Measurements from ENCODE around the gene GMPPB.
"Not testable (repeated sequence)": the region's sequence is repeated elsewhere in the genome, so short reads cannot be mapped to it uniquely, and the experiment has no call there.

Gene GMPPB

DNA sequence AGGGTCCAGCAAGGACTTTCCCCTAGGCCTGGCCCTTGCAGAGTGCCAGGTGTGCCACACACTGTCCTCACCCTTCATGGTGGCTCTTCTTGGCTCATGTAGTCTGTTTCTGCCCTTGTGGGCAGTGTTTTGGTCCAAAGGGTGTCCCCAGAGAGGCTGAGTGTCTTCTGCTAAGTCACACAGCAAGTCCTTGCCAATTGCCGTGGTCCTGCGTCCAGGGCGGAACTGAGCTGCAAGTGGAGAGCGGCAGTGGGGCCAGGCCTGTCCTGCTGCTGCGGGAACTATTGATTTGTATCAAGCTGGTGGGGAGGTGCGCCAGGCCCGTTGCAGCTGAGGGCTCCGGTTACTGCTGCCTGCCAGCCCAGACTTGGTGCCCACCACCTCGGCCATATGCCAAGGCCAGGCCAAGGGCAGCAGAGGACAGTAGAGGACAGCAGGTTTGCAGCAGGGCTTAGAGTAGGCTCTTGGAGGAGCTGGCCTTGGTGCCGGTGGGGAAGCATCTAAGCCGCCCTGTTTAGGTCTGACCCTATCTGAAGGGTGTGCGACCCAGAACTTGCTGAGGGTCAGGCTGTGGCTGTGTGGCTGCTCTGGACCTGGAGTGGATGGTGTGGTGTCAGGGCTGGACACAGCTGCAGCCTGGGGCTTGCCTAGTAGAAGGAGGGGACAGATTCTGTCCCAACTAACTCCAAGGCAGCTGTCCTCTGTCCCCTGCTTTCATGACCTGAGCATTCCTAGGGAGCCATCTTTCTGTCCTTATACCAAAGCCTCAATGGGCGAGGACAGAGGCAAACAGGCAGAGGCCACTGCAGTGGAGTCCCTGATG is 8.8 kb downstream of the GMPPB start:
- DNase-seq (ENCODE audit: low read depth in 3 of 3): no peak

DNA sequence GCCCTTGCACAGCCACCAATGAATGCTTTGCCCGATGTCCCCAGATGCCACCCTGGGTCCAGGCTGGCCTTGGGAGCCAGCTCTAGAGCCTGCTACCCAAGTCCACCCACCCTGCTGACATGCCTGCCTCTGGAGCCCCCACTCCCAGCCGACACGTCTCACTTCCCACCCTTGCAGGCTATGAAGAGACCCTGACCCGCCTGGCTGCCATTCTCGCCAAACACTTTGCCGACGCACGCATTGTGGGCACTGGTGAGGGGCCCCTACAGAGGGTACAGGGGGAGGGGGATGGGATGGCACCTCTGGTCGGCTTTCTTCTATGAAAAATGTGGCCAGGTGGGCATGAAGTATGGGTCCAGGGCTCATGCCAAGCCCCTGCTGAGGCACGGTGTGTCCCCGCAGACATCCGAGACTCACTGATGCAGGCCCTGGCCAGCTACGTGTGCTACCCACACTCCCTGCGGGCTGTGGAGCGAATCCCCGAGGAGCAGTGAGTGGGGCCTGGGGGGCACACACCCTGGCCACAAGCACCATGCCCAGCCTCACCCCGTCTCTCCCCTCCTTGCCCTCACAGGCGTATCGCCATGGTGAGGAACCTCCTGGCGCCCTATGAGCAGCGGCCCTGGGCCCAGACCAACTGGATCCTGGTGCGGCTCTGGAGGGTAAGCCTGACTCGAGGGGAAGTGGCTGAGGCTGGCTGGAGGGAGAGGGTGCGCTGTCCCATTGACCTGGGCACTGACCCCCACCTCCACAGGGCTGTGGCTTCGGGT is 10.2 kb downstream of the GMPPB start:
- DNase-seq (ENCODE audit: low read depth in 3 of 3): no peak

DNA sequence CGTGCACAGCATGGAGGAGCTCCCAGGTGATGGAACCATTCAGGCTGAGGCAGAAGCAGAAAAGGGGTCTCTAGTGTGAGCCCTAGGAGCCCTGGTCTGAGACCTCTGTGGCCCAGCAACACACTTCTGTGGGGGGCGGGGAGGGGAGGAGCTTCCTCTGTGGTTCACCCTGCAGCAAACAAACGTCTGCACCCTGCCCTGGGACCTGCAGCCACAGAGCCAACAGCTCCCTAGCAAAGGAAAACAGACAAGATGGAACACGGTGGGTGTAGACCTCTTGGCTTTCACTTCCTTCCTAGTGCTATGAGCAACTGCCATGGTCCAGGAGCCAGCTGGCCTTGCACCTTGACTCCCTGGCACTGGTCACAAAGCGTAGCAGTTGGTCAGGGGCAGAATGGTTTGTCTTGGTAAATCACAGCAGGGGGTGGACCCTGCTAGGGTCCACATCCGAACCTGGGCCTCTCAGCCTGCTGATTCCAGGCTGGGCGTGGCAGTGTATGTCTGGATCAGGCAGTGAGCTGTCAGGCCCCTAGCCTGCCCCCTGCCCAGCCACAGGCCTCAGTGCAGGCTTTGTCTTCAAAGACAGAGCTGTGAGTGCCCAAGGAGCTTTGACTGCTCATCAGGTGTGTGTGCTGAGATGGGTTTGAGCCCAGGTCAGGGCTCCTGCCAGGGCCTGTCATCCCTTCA is 11.0 kb downstream of the GMPPB start:
- DNase-seq (ENCODE audit: low read depth in 3 of 3): no peak

DNA sequence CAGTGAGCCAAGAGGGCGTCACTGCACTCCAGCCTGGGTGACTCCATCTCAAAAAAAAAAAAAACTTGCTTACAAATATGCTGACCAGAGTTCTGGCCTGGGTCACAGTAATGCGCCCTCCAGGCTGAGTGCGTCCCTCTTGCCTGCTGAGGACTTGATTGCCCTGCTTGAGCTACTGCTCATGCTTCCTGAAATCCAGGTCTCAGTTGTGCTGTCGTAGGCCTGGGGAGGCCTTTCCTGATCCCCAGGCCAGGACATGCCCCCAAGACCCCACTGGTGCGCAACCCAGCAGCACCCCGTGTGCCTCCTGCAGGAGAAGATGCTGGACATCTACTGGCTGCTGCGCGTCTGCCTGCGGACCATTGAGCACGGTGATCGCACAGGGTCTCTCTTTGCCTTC is 11.6 kb downstream of the GMPPB start:
- DNase-seq (ENCODE audit: low read depth in 3 of 3): no peak

DNA sequence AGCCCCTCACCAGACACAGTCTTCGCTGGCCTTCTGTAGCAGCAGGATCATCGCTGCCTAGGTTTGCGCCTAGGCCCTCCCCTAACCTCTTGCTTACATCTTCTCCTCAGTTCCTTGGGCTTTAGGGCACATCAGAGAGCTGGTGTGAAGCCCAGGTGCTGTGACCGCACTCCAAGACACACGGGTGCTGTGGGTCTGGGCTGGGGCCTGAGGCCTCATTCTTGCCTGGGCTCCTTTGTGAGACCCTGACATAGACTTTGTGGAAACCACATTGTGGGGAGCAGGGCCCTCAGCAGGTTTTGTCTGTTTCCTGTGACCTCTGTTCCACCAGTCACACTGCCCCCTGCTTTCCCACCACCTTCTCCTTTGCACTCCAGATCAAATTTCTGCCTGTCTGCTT is 12.3 kb downstream of the GMPPB start:
- DNase-seq (ENCODE audit: low read depth in 3 of 3): no peak

DNA sequence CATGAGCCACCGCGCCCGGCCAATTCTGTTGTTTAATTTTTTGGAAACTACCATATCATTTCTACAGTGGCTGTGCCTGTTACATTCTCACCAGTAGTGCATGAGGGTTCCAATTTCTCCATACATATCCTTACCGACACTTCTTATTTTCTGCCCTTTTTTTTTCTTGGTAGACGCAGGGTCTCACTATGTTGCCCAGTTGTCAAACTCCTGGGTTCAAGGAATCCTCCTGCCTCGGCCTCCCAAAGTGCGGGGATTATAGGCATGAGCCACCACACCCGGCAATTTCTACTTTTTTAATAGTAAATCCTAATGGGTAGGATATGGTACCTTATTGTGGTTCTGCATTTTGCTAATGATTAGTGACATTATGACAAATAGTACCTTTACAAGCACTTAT is 13.9 kb downstream of the GMPPB start:
- no peak for DNase-seq (ENCODE audit: low read depth in 3 of 3)

DNA sequence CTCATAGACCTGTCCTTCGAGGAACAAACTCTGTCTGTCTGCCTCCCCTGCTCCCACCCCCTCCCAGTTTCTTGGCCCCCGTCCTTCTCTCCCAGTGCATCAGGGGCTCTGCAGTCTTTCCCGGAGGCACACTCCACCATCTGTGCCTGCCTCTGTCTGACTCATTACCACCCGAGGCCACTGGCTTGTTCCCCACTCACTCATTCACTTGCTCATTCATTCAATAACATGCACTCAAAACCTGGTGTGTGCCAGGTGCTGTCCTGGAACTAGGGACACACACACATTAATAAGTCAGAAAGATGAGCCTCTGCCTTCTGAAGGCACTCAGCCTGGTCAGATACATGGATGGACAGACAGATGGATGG is 16.7 kb downstream of the GMPPB start:
- DNase-seq (ENCODE audit: low read depth in 3 of 3): no peak

DNA sequence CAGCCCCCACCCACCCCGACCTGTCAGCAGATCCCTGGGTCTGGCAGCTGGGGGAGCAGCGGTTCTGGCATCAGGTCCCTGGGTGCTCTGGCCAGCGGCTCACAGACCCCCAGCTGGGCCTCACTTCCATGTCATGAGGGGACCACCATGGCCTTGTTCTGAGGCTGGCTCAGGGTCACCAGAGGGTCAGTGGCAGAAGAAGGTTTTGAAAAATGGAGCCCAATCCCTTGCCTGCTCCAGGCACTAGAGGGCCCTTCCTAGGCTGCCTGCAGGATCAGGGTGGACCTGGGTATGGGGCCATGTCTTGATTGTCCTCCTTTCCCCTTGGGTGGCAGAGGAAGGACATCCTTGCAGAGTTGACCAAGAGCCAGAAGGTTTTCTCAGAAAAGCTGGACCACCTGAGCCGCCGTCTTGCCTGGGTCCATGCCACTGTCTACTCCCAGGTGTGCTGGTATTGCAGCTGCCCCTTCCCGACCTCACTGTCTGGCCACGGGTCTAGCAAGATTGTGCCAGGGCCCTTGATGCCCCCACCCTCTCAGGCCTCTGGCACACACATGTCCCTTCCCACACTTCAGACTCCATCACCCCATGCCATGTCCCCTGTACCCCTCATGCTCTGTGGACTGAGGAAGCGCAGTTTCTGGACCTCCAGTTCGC is 17.2 kb downstream of the GMPPB start:
- no peak for DNase-seq (ENCODE audit: low read depth in 3 of 3)

DNA sequence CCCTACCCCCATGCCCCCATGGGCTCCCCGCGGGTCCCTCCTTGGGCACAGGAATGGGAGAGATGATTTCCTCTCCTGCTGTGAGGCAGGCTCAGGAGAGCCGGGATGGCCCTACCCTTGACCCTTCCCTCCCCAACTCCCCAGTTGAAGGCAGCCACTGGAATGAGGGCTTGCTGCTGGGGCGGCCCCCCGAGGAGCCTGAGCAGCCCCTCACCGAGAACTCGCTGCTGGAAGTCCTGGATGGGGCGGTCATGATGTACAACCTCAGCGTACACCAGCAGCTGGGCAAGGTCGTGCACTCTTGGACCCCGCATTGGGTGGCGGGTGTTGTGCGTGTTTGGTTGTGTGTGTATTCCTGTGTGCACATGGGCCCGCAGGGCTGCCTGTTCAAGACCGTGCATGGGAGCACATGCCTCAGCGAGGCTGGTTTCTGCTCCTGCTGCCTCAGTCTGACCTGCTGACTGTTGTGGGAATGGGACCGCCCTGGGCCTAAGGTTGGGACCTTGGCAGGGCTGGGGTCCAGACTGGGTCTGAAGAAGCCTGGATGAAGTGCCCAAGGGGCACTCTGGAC is 18.3 kb downstream of the GMPPB start:
- no peak for DNase-seq (ENCODE audit: low read depth in 3 of 3)

DNA sequence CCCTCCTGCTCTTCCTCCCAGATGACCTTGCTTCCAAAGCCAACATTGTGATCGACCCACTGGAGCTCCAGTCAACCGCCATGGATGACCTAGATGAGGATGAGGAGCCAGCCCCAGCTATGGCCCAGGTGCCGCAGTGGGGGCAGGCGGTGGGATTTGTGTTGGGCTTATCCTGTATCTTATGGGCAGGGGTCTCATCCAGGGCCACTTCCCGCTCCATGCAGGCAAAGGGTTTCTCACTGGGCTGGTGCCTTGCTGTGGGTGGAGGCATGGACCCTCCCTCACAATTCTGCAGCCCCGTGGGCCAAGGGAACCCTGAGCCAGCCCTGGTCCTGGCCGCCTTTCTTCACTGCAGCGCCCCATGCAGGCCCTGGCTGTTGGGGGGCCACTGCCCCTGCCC is 19.1 kb downstream of the GMPPB start:
- no peak for DNase-seq (ENCODE audit: low read depth in 3 of 3)

DNA sequence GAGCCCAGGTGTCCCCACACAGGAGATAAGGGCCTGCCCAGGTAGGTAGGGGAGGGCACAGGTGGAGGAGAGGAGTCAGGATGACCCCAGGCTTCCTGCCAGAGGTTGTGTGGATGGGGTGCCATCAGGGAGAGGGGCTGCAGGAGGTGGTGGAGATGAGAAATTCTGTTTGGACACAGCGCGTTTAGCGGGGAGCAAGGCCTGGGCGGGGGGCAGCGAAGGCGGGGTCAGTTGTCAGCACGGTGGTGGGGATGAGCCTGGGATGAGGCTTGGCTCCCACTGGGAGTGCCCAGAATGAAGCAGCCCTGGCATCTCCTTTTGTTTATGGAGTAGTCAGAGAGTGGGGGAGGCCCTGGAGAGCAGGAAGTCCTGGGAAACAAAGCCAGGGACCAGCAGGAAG is 19.8 kb downstream of the GMPPB start:
- no peak for DNase-seq (ENCODE audit: low read depth in 3 of 3)

DNA sequence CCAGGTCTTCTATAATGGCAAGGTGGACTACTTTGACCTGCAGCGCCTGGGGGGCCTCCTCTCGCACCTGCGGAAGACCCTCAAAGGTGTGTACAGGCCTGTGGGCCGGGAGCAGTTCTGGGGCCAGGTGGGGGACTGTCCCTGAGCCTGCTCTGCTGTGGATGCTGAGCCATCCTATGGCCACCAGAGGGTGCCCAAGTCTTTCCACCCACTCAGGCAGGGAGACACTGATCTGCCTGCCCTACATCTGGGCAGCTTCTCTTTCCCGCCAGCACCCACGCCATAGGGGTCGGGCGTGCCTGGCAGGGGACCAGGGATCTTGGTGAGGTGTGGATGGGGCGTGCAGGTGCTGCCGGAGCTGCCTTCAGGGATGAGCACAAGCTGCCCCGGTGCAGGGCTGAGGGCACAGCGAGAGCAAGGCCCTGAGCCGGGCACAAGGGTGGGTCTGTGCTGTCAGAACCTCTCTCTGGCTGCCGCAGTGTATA is 20.3 kb downstream of the GMPPB start:
- DNase-seq (ENCODE audit: low read depth in 3 of 3): peak in 2 of 3 experiments; percentile 40 to 50

DNA sequence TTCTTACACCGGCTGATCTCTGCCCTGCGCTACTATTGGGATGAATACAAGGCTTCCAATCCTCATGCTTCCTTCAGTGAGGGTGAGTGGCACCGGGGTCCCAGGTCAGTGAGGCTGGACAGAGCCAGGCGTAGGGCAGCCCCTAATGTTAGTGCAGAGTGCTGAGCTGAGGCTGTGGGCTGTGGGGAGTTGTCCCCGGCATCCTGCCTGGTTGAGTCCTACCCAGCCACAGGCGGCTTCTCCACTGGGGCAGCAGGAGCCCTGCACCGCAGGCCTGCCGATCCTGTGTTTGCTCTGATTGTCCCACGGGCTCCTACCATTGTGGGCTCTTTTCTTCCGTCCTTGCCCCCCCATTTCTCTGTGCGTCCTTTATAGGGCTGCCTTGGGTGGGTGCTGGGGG is 21.1 kb downstream of the GMPPB start:
- no peak for DNase-seq (ENCODE audit: low read depth in 3 of 3)

DNA sequence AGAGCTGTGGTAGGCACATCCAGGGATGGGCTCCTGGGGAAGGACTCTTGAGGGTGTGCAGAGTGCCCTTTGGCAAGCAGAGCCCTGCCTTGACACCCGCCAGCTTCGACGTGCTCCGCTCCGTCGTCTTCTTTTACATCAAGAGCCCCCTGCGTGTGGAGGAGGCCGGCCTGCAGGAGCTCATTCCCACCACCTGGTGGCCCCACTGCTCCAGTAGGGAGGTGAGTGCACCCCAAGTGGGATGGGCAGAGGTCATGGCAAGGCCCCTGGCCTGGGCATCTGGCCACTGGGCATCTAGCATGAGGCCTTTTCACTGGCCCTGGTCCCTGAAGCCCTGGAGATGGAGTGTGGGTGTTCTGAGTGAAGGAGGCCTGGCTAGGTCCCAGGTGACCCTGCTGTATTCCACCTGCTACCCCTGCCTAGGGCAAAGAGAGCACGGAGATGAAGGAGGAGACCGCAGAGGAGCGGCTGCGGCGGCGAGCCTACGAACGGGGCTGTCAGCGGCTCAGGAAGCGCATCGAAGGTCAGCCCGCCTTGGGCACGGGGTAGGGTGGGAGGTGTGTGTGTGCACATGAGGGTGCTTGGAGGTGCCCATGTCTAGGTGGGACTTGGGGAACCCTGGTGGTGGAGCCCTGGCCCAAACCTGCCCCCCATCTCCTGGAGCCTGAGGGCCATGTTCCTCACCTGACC is 22.2 kb downstream of the GMPPB start:
- no peak for DNase-seq (ENCODE audit: low read depth in 3 of 3)

DNA sequence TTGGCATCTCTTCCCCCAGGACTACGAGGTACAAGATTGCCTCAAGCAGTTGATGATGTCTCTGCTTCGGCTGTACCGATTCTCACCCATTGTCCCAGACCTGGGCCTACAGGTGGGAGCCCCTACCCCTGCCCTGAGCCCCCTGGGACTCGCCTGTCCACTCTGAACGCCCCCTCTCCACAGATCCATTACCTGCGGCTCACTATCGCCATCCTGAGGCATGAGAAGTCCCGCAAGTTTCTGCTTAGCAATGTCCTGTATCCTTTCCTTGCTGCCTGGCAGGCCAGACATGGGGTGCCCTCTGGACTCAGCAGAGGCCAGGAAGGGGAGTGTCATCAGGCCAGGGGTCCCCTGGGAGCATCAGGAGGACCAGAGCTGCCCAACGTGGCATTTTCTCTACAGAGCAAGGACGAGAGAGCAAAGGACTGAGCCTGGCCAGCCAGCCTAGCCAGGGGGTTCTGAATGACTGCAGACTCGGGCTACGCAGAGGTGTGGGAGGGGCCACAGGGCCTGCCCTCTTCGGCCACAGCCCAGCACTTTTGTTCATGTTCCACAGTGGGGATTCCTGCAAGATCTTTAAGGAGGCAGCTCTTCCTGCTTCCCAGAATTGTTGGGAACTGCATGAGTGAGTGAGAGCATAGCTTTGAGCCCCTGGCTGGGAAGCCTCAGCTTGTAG is 23.2 kb downstream of the GMPPB start:
- no peak for DNase-seq (ENCODE audit: low read depth in 3 of 3)

DNA sequence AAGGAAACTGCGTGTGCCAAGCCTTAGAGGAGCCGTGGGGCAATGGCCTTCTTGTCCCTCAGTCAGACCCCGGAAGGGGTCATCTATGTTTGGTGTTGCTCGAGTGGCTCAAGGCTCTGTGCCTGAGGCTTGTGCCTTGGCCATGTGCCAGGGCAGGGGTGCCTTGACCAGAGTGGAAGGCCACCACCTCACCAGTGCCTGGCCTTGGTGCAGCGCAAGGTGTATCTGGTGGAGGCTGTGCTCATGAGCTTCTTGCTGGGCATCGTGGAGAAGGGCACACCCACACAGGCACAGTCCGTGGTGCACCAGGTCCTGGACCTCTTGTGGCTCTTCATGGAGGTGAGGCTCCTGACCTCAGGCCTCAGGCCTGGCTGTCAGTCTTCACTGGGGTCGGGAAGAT is 23.7 kb downstream of the GMPPB start:
- DNase-seq (ENCODE audit: low read depth in 3 of 3): no peak

DNA sequence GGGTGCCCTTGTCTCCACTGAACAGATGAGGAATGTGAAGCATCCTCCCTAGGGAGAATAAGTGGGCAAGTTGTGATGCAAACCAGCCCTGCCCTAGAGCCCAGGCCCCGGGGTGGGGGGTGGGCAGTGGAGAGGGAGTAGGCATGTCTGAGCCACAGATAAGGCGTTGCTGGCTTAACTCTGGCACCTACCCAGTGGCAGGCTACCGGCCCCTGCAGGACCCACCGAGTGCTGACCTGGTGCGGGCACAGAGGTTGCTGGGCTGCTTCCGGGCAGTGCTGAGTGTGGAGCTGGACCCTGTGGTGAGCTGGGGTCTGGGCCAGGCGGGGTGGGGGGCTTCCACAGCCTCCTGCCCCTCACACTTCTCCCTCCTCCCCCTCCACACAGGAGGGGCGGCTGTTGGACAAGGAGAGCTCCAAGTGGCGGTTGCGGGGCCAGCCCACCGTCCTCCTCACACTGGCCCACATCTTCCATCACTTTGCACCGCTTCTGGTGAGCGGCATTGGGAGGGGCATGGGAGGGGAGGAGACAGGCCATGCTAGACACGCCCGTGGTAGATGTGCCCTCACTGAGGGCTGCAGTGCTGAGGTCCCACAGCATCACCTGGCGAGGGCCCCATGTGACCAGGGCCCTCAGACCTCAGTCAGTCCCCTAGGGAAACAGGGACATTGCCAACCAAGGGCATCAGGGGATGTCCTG is 24.3 kb downstream of the GMPPB start:
- DNase-seq (ENCODE audit: low read depth in 3 of 3): no peak

DNA sequence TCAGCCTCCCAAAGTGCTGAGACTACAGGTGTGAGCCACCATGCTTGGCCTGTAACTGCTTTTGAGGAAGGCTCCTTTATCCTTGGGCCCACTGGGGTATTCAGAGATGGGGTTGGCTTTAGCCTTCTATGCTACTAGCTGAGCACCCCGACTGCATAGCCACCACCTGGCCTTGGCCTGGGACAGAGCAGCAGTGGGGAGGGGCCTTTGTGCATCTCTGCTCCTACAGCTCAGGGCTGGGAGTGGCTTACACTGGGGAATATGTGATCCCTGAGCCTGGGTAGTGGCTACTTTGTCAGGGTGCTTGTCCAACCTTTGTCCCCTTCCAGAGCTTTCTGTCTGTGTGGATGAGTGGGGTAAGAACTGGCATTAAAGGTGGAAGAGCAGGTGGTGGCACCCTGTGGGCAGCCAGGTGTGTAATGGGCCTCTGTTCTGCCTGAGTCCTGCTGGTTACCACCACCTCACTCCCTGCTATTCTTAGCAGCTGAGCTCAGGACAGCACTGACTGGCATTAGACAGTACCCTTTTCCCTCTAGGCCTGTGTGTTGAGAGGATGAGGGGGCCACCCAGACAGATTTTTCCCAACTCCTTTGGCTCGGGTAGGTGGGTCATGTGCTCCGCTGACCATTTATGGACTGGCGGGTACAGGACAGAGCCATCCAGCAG is 28.3 kb downstream of the GMPPB start:
- DNase-seq (ENCODE audit: low read depth in 3 of 3): not testable (repeated sequence)

DNA sequence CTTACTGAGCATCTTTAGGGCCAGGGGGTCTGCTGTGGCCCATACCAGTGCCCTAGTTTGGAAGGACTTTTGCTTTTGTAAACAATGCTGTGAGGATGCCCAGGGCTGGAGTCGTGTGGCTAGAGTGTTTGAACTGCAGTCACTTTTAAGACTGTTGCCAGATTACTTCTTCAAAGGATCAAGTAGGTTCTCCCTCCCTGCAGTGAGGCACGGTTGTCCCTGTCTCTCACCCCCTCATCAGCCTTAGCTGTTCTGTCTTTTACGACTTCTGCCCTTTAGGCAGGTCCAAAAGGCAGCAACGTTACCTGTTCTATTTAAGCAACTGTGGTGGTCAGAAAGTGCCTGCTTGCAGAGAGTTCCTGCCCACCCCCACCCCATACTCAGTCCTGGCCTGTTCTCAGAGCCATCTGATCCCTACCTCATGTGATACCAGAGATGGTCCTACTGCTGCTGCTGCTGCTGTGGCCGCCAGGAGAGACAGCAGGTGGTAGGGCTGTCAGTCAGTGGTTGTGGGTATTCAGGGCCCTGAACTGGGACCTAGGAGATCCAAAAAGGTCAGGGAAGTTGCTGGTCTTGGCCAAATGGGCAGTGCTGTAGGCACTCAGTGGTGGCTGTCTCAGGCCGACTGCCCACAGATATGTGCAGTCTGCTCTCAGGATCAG is 29.2 kb downstream of the GMPPB start:
- DNase-seq (ENCODE audit: low read depth in 3 of 3): not testable (repeated sequence)

Measured in stimulated activated CD4-positive, alpha-beta T cell treated with anti-CD3 and anti-CD28 coated beads, TNF-alpha, amount 100 ng/mL, for 4 hours (primary cell).